ENCODE measurements around the gene MARF1. TPM values are rescaled to one million over a fixed set of nuclear protein-coding genes. Genes with fewer than 3 reads are reported as not detected.
"Not testable (repeated sequence)": the region's sequence is repeated elsewhere in the genome, so short reads cannot be mapped to it uniquely, and the experiment has no call there.

MARF1 gene
- total RNA-seq, 4 donors from 2014 or later, result 16.8 to 33.8 (median 19.2) TPM

GRCh38 chr16:15648135-15648730, 5.3 kb upstream of the MARF1 start:
- 87 to 92% methylated on average over 9 of the region's 9 CpGs for WGBS, 2 donors
- no peak for DNase-seq
- intact Hi-C loops (cut with DNase I), result no loop called here
- TF ChIP-seq POLR2A (IDR thresholded peaks at IDR 0.05) (no peak), CTCF (IDR thresholded peaks at IDR 0.05) (no peak)
- Histone ChIP-seq H3K9me3 (no peaks in the 10 kb centered on the region), H3K4me3 (no peak overlapping the region), H3K27me3 (no peaks in the 10 kb centered on the region), H3K27ac (no peak overlapping the region), H3K4me1 (peaks cover 20 to 52% (median 22%) of the 10 kb centered on the region in 3 donors), H3K36me3 (peaks cover 0 to 11% (median 0%) of the 10 kb centered on the region in 3 donors)

- TF ChIP-seq POLR2A (IDR thresholded peaks at IDR 0.05) (no peak), CTCF (IDR thresholded peaks at IDR 0.05) (no peak)
- no peak overlapping the region for H3K27ac ChIP-seq
- intact Hi-C loops (cut with DNase I), result no loop called here
- peaks cover 0 to 7% (median 0%) of the 10 kb centered on the region in 3 donors for H3K36me3 ChIP-seq
- no peak for DNase-seq
- WGBS, 2 donors, result 62 to 68% methylated on average over 7 of the region's 7 CpGs
- H3K4me3 ChIP-seq, result no peak overlapping the region
- H3K27me3 ChIP-seq, result no peaks in the 10 kb centered on the region
- no peaks in the 10 kb centered on the region for H3K9me3 ChIP-seq
- H3K4me1 ChIP-seq, result peaks cover 15 to 45% (median 20%) of the 10 kb centered on the region in 3 donors
Measured at GRCh38 chr16:15647294-15648014, 4.5 kb upstream of the MARF1 start.

GRCh38 chr16:15646557-15647293, 3.8 kb upstream of the MARF1 start:
- H3K4me1 ChIP-seq, result peaks cover 14 to 45% (median 20%) of the 10 kb centered on the region in 3 donors
- H3K4me3 ChIP-seq; H3K36me3 ChIP-seq; H3K9me3 ChIP-seq; DNase-seq; intact Hi-C loops (cut with DNase I); H3K27ac ChIP-seq; H3K27me3 ChIP-seq: not testable (repeated sequence)
- 73 to 74% methylated on average over 12 to 13 of the region's 13 CpGs for WGBS, 2 donors

- Histone ChIP-seq H3K4me1 (peaks cover 13 to 48% (median 17%) of the 10 kb centered on the region in 3 donors), H3K27ac (peak overlapping the region in 3 of 4 donors; percentile 97 to 100 (median 100))
- H3K4me3 ChIP-seq; H3K36me3 ChIP-seq; H3K27me3 ChIP-seq; DNase-seq; H3K9me3 ChIP-seq; intact Hi-C loops (cut with DNase I): not testable (repeated sequence)
- 44 to 50% methylated on average over 10 of the region's 10 CpGs for WGBS, 2 donors
Measured at GRCh38 chr16:15644962-15645465, 2.1 kb upstream of the MARF1 start.

- H3K27ac ChIP-seq, result peak overlapping the region; percentile 97 to 100 (median 100)
- TF ChIP-seq CTCF (IDR thresholded peaks at IDR 0.05), result no peak
- peak in 1 of 4 donors; percentile 19 for TF ChIP-seq POLR2A (IDR thresholded peaks at IDR 0.05)
- H3K27me3 ChIP-seq, result no peaks in the 10 kb centered on the region
- intact Hi-C loops (cut with DNase I), result no loop called here
- peaks cover 0 to 4% (median 0%) of the 10 kb centered on the region in 3 donors for H3K36me3 ChIP-seq
- DNase-seq, result no peak
- WGBS, 2 donors, result 30 to 52% methylated on average over 9 of the region's 9 CpGs
- H3K4me1 ChIP-seq, result peaks cover 9 to 44% (median 17%) of the 10 kb centered on the region in 3 donors
- peak overlapping the region in 2 of 4 donors; percentile 75 to 96 for H3K4me3 ChIP-seq
- H3K9me3 ChIP-seq, result no peaks in the 10 kb centered on the region
Measured at GRCh38 chr16:15644267-15644961, 1.5 kb upstream of the MARF1 start.

All from esophagus squamous epithelium (tissue), 5 donors.